ENCODE results near the gene NHEJ1.

NHEJ1 gene

DNA sequence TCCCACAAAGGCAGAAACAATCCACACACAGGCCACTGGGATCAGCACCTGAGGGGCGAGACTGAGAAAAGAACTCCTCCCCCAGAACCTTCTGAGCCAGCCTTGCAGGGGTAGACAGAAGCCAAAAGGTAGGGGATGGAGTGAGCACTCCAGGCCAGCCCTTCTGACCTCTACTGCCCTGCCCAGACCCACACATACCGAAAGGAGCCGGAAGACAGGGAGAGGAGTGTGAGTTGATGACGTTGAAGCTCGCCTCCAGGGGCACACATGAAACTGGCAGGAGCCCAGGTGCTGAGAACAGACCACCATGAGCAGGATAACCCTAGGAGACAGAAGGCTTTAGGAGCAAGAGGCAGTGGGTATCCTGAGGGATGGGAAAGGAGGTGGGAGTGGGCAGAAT lies 7.4 kb upstream of the NHEJ1 start:
- DNase-seq (ENCODE audit: low read depth in 1 of 2, low spot score in 1 of 2) = no peak

GRCh38 chr2:219165058-219165911 lies 4.7 kb upstream of the NHEJ1 start:
- no peak for DNase-seq (ENCODE audit: low read depth in 1 of 2, low spot score in 1 of 2)

GRCh38 chr2:219163156-219163555 lies 2.5 kb upstream of the NHEJ1 start:
- no peak for DNase-seq (ENCODE audit: low read depth in 1 of 2, low spot score in 1 of 2)

GRCh38 chr2:219161097-219161496 lies 482 bp upstream of the NHEJ1 start:
- DNase-seq (ENCODE audit: low read depth in 1 of 2, low spot score in 1 of 2) = no peak

- no peak for DNase-seq (ENCODE audit: low read depth in 1 of 2, low spot score in 1 of 2)
These were observed 837 bp downstream of the NHEJ1 start for GRCh38 chr2:219159771-219160185.

- no peak for DNase-seq (ENCODE audit: low read depth in 1 of 2, low spot score in 1 of 2)
These were observed 2.0 kb downstream of the NHEJ1 start for GRCh38 chr2:219158586-219158985.

DNA sequence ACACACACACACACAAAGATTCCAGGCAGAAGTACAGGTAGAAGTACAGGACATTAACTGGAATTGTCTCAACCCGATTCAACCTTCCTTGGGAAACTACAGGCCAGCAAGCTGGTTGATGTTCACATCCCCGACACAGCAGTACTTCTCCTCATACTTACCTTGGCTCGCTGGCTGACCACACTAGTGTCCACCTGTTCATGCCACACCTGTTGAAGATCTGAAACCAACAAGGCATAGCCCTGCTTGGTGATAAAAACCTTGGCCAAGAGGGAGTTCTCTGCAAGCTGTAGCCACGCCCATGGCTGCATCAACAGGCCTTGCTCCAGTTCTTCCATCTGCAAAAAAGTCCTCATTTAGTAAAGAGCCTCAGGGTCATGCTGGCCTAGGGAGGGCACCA lies 2.6 kb downstream of the NHEJ1 start:
- DNase-seq (ENCODE audit: low read depth in 1 of 2, low spot score in 1 of 2) = no peak

DNA sequence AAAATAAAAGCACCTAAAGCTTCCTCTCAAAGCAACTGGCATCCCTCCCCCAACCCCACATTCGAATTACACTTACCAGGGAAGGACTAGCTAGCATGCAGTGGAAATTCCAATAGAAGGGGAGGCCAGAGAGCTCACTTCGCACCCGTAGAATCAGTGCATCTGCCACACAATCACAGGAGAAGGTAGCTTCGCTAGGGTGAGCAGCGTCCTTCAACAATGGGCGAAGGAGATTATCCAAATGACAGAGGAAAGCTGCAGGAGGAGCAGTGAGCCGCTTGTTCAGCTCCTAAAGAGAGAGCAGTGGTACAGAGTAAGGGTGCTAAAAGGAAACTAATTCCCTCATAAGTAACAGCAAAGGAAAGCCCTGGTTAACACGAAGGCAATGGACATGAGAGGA lies 3.2 kb downstream of the NHEJ1 start:
- no peak for DNase-seq (ENCODE audit: low read depth in 1 of 2, low spot score in 1 of 2)

- peak in 1 of 2 donors; percentile 46 for DNase-seq (ENCODE audit: low read depth in 1 of 2, low spot score in 1 of 2)
These were observed 5.5 kb downstream of the NHEJ1 start for GRCh38 chr2:219155054-219155644.

- DNase-seq (ENCODE audit: low read depth in 1 of 2, low spot score in 1 of 2) = no peak
These were observed 10.9 kb downstream of the NHEJ1 start for GRCh38 chr2:219149667-219150066.

GRCh38 chr2:219142329-219142728 lies 18.3 kb downstream of the NHEJ1 start:
- DNase-seq (ENCODE audit: low read depth in 1 of 2, low spot score in 1 of 2) = no peak

- DNase-seq (ENCODE audit: low read depth in 1 of 2, low spot score in 1 of 2) = no peak
These were observed 19.9 kb downstream of the NHEJ1 start for GRCh38 chr2:219140722-219141121.

DNA sequence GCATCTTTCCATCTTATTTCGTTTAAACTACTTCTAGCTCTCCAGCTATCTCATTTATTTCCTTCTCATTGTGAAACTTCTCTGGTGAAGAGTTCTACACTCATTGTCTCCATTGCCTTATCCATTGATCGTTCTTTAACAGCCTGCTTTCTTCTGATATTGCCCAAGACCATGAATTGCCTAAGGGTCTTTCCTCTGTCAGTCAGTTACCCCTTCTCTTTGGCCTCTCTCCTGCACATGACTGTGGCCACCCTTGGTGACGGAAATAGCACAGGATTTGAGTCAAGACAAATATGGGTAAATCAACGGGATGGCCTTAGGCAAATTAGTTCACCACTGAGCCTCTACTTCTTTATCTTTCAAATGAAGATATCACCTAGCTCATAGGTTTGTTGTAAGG lies 26.6 kb downstream of the NHEJ1 start:
- no peak for DNase-seq (ENCODE audit: low read depth in 1 of 2, low spot score in 1 of 2)

DNA sequence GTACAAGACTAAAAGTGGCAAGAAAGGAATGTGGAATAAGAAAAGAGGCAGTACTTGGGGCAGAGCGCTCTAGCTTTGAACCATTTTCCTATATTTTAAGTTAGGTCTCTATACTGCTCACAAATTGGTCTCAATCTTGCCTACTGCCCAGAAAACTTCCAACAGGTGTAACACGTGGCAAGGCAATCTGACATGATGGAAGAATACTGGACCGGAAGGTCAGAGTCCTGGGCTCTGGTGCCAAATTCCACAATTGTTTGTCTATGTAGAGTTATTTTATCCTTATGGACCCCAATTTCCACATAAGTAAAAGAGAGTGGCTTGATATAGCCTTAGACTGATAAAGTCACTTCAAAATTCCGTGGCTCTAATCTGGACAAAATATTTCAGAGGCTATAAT lies 28.9 kb downstream of the NHEJ1 start:
- DNase-seq (ENCODE audit: low read depth in 1 of 2, low spot score in 1 of 2) = no peak

- no peak for DNase-seq (ENCODE audit: low read depth in 1 of 2, low spot score in 1 of 2)
These were observed 29.3 kb downstream of the NHEJ1 start for GRCh38 chr2:219131327-219131726.

DNA sequence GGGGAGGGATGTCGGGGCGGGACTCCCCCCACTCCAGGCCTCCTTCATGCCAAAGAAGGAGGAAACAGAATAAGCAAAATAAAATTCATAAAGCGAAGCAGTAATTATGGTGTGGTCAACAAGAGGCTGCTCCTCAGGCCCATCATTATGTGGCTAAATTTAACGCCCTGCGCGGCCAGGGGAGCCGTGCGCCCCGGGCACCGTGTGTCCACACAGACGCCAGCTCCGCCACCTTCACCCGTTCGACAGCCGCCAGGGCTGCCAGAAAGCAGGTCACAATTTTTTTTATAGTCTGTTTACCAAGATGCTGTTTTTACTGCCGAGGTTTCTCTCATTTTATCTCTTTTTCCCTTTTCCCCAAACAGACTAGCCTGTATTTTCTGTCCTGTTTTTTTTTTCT lies 31.0 kb downstream of the NHEJ1 start:
- DNase-seq (ENCODE audit: low read depth in 1 of 2, low spot score in 1 of 2) = no peak

GRCh38 chr2:219128396-219128795 lies 32.2 kb downstream of the NHEJ1 start:
- DNase-seq (ENCODE audit: low read depth in 1 of 2, low spot score in 1 of 2) = no peak

- DNase-seq (ENCODE audit: low read depth in 1 of 2, low spot score in 1 of 2) = no peak
These were observed 33.5 kb downstream of the NHEJ1 start for GRCh38 chr2:219127037-219127635.

DNA sequence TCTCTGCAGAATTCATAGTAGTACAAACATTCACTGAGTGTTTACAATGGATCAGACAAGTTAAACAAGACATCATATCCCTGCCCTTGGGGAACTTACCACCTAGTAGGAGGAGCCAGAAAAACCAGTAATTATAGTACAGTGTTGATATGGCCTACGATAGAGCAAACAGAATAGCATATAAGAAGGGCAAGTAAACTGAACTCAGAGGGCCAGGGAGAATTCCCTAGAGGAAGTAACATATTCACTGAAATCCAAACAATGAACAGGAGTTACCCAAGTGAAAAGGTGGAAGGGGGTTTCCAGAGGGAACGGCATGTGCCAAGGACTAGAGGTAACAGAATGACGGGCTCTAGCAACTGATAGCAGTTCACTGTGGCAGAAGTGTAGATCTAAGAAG lies 34.1 kb downstream of the NHEJ1 start:
- no peak for DNase-seq (ENCODE audit: low read depth in 1 of 2, low spot score in 1 of 2)

GRCh38 chr2:219125886-219126270 lies 34.7 kb downstream of the NHEJ1 start:
- DNase-seq (ENCODE audit: low read depth in 1 of 2, low spot score in 1 of 2) = no peak

DNA sequence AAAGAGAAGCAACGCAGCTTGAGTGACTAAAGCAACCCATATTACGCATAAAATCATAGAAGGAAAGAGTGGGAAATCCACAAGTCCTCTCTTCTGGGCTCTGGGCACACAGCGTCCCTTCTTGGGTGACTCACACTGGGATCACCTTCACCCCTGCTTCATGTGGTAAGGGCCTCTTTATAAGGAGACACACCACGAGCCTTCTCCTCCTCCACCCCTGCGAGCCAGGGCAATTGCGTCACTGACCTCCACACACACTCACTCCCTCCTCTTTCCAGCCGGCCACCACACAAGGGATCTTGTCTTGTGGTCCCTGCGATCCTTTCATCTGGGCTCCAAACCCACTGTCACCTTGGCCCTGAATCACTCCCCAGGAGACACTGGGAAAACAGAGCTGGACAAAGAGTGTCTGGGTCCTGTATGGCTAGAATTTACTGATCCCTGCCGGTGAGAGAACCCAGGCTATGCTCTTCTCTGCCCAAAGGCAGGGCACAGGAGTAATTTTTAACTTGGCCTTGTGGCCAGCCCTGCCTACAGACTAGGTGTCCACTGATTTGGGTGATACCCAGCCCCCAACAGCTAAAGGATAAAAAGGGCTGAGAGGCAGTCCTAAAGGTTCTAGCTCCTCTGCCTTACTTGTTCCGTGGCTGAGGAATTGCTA lies 35.3 kb downstream of the NHEJ1 start:
- no peak for DNase-seq (ENCODE audit: low read depth in 1 of 2, low spot score in 1 of 2)

Data from activated CD4-positive, alpha-beta T cell treated with anti-CD3 and anti-CD28 coated beads, Interleukin-2, amount 50 U/mL, for 24 hours (primary cell).